Panc1 (cell line): ENCODE measurements around the gene ATRNL1.

ENCODE experiments used
- CTCF ChIP-seq: fragments of 450-650 bp; IDR thresholded peaks from 2 replicates; pipeline ENCODE4 v1.5.1; 2017; ENCODE audit warnings: mild to moderate bottlenecking
- POLR2AphosphoS5 ChIP-seq: IDR thresholded peaks from 2 replicates; pipeline ENCODE4 v1.6.1; 2012; ENCODE audit warnings: mild to moderate bottlenecking, low read depth, low read length, moderate library complexity
- REST ChIP-seq, 2 experiments: IDR thresholded peaks; 2 replicates each; pipeline ENCODE4 v1.6.1; 2011 to 2012; ENCODE audit warnings: low read depth in 2 of 2, control low read depth in 1 of 2, low read length in 1 of 2, mild to moderate bottlenecking in 1 of 2, moderate library complexity in 1 of 2; ENCODE audit not compliant: insufficient read depth in 1 of 2
- TCF7L2 ChIP-seq: IDR thresholded peaks from 2 replicates; pipeline ENCODE4 v1.6.1; 2011; ENCODE audit warnings: mild to moderate bottlenecking, low read depth, low read length, inconsistent platforms

GRCh38 chr10:115045499-115045898, 47.7 kb upstream of the ATRNL1 start:
- TF ChIP-seq CTCF (no peak), POLR2AphosphoS5 (no peak), REST (IDR thresholded peaks at IDR 0.05; ENCODE audit: insufficient read depth in 1 of 2, low read depth in 2 of 2, low read length in 1 of 2) (no peak), TCF7L2 (no peak)
